HG03135 (cell line): ENCODE data around the gene MAPK10.
"Not testable (repeated sequence)": the region's sequence is repeated elsewhere in the genome, so short reads cannot be mapped to it uniquely, and the experiment has no call there.

Experiments used
- ATAC-seq: cut with Tn5 transposase; IDR thresholded peaks from one replicate; pipeline ENCODE4 v1.9.1; 2021; ENCODE audit warnings: mild to moderate bottlenecking, moderate library complexity; ENCODE audit not compliant: unreplicated experiment

The MAPK10 gene

DNA sequence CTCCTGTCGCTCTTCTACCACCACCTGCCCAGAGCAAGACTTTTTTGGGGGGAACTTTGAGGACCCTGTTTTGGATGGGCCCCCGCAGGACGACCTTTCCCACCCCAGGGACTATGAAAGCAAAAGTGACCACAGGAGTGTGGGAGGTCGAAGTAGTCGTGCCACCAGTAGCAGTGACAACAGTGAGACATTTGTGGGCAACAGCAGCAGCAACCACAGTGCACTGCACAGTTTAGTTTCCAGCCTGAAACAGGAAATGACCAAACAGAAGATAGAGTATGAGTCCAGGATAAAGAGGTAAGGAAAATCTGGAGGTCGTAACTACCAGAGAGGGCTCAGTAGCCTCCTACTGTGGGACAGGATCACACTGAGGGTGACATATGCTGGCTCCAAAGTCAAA, 364.5 kb downstream of the MAPK10 start:
- no peak for ATAC-seq

DNA sequence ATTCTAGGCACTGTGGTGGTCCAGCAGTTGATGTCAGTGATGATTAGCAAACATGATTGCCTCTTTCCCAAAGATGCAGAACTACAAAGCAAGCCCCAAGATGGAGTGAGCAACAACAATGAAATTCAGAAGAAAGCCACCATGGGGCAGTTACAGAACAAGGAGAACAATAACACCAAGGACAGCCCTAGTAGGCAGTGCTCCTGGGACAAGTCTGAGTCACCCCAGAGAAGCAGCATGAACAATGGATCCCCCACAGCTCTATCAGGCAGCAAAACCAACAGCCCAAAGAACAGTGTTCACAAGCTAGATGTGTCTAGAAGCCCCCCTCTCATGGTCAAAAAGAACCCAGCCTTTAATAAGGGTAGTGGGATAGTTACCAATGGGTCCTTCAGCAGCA, 365.3 kb downstream of the MAPK10 start:
- ATAC-seq, result no peak

DNA sequence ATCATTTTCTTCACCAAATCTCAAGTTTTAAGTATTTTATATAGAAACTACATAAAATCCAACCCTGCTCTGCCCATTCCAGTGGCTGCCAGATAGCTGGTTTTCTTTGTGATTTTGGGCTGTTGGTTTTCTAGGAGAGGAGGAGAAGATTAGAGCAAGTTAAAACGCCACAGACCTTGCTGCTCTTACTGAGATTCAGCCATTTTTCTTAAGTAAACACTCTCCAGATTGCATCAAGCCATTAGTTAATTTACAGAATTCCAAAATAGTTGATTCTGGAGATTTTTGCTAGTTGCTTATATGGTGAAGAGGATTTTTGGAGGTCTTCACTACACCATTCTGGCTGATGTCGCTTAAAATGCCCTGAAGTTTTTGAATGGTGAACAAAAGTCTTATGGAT, 366.2 kb downstream of the MAPK10 start:
- no peak for ATAC-seq

DNA sequence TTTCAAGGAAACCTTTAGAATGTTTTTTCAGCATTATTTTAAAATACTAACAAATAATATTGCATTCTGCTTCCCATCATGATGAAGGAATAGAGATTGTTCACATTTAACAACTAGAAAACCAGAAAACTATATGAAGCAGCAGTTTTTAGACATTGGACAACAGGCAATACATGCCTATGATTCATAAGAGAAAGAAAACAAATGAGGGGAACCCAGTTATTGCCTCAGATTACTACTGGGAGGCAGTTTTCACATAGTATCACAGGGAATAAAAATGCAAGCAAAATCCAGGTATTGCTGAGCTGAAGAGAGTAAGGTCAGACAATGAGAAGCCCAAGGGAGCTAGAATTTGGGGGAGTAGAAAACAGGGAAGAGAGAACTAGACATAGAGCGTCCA, 373.6 kb downstream of the MAPK10 start:
- no peak for ATAC-seq

DNA sequence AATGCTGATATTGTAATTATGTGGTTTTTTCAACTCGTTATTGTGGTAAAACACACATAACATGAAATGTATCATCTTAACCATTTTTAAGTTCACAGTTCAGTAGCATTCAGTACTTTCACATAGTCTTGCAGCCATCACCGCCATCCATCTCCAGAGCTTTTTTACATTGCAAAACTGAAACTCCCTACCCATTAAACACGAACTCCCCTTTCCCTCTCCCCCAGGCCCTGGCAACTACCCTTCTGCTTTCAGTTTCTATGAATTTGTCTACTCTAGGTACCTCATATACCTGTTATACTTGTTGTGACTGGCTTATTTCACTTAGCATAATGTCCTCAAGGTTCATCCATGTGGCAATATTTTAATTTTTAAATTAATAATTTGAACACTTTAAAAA, 380.6 kb downstream of the MAPK10 start:
- ATAC-seq, result peak; percentile 87

DNA sequence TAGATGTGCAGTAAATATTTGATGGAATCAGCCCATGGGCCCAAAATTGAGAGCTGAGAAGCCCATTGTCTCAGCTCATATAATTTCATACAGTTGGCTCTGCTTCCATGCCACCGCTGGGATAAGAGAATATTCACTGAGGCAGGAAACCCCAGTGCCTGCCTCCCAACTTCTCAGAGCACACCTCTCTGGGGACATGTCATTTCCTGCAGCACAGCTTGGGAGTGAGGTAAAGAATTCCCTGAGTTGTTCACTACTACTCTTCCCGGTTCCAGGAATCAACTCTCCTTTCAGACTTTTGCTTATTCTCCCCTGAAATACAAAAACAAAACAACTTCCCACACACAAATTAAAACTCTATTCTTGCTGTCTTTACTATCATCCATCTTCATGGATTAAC, 389.3 kb downstream of the MAPK10 start:
- no peak for ATAC-seq

DNA sequence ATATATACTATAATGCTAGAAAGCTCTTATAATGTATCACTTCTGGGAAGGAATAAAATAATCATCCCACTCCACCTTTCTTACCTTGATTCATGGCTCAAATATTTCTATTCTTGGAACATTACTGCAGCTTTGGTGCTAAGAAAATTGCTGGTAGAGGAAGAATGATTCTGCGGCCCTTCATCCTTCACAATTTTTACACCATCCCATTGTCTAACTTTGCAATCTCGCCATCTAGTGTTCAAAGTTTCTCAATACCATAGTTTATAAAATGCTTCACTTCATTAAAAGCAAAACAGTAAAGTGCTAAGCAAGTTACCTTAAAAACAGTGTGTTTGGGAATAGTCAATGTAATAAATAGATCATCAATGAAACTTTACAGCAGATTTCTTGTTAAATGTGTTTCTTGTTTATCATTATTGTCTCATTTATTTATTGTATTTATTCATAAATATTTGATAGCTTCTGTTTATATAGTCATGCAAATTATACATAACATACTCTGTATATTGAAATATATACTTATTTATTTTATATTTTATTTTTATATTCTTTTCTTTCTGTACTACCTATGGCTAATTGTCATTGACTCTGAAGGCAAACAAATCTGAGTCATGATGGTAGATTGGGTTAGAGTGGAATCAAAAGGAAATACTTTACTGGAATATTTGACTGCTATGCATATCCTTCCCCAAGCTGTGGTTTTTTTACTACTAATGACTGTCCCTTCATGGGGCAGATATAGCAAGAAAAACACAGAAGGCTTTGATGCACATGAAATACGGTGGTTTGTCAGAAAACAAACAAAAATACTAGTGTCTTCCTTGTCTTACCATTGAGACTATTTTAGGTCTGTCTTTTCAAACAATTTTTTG, 390.7 kb downstream of the MAPK10 start:
- ATAC-seq, result peak; percentile 58

DNA sequence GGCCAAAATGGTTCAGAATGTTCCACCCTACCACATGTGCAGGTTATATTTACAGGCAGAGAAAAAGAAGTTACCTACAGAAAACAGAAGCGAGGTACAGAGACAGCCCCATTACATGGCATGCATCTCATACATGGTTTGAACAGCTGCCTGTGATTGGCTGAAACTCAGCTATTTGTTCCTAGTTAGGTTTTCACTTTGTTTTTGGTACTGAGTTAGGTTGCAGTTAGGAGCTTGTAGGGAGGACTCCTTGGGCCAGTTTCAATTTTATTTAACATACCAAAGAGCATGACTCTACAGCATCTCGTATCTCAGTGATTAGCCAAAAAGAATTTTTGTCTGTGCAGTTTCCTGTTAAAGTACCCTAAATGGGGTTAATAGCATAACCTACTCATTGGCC, 392.0 kb downstream of the MAPK10 start:
- no peak for ATAC-seq

DNA sequence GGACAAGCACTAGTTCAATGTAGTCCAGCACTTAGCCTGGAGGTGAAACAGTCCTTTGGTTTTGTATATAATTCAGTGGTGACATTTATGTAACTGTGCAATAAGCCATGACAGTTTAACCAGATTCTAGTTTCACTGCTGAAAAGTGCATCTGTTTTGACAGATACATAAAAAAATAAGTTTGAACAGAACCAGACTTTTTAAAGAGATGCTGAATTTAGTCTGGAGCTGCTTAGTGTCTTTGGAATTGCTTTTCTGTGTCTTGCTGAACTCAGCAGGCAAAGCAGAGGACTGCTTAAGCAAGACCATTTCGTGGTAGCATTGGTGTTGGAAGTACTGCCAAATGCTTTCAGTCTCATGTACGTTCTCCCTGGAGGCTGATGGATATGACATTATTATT, 393.5 kb downstream of the MAPK10 start:
- ATAC-seq, result no peak

DNA sequence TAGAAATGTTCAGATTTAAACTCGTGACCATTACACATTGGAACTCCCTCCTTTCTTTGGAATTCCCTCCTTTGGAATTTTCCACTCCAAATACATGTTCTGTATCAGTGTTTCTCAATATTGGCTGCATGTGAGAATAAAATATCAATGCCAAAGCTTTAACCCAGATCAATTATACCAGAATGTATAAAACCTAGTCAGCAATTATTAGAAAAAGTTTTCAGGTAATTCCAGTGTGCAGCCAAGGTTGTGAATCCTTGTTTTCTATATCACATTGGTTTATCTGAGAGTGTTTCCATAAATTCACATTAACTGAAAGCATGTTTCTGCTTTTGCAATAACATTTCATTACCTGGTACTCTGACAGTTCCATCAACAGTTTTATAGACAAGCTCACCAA, 394.3 kb downstream of the MAPK10 start:
- no peak for ATAC-seq

DNA sequence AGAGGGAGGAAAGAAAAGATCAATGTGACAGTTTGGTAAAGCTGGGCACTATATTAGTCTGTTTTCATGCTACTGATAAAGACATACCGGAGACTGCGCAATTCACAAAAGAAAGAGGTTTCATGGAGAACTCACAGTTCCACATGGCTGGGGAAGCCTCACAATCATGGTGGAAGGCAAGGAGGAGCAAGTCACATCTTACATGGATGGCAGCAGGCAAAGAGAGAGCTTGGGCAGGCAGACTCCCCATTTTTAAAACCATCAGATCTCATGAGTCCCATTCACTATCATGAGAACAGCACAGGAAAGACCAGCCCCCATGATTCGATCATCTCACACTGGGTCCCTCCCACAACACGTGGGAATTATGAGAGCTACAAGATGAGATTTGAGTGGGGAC, 394.8 kb downstream of the MAPK10 start:
- ATAC-seq, result not testable (repeated sequence)

DNA sequence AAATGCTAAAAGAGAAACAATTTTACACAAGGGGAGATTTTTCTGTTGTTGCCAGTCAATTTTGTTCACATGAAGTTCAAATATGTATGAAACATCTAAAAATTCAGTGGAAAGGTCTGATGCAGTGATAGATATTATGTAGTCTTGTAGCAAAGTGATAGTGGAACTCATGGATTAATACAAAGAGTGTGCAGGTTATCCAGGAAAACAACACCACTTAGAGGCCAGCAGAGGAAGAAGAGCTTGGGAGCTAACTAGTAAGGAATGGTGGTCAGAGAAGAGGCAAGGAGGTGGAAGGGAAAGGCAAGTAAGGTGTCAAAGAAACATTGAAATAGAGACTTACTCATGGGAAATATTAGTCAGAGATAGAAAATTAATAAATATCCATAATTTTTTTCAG, 395.6 kb downstream of the MAPK10 start:
- ATAC-seq, result no peak

DNA sequence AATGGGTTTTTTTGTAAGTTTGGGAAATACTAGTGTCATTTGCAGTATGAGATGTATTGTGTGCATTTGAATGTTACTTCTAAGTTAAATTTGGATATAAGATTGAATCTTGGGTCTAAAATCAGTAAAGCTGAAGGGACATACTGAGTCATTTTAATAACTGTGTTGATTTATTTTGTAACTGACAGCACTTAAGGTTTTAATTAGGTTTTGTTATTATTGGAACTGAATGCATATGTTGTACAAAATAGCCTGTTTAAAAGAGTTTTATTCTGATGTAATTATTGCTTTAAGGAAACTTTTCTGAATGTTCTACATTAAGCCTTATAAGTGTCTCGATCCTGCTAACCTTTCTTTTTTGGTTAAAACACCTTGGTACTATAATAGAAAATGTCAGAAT, 396.6 kb downstream of the MAPK10 start:
- no peak for ATAC-seq

DNA sequence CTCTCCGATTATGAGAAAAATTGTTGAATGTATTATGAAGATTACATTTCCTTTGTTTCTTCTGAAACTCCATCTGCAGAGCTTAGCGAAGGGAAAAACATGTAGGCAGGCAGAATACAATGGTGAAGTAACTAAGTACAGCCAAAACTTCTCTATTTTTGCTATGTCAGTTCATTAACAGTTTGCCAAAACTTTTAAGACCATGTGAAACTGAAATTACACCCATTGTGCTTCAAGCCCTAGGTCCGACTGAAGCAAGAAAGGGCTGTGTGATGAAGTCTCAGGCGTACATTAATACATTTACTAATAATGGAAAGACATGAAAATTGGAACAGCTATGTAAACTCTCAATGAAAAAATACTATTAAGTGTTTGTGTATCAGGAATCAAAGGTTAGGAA, 398.0 kb downstream of the MAPK10 start:
- ATAC-seq, result no peak

DNA sequence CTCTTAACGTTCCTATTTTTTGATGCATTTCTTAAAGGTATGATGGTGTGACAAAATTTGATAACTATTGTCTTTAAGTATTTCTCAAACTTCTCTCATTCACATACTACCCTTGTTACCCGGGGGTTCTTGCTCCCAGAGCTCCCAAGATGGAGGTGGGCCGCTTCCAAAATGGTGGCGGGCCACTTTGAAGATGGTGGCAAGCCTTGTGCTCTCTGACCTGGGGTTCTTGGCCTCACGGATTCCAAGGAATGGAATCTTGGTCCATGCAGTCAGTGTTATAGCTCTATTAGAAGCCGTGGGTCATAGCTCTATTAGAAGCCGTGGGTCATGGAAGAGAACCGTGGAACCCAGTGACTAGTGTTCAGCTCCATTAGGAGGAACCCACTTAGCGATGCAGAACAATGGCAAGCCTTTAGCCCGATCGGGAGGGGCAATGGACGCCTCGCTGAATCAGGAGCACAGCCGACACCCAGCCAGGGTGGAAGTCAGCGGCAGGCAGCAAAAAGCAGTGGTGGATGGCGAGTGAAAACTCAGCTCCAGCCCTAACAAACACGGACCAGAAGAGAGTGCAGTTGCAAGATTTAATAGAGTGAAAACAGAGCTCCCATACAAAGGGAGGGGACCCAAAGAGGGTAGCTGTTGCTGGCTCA, 403.4 kb downstream of the MAPK10 start:
- no peak for ATAC-seq

DNA sequence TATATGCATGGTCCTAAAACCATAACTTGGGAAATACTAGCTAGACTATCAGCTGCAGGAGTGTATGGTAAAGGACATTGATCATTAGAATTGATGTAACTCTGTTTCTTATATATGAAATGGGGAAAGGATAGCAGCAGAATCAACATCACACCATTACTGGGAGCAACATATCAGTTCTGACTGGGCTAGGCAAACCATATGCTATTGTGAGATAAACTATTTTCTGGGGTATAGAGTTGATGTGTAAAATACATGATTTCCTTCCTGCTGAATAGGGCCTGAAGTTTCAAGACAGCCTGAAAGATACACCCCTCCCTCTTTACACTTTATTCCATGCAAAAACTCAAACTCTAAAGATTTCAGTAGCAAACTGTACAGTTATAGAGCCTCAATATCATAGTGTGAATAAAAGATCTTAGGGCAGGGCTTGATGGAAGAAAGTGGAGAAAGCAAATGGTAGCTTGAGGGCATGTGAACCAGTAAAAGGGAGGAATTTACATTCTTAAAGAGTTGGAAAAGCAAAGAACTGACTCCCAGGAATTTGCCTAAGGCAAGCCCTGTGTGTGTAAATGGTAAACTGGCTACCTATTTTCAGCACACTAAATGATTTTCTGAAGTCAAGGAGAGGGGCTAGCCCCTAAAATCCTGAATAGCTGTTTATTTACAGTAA, 404.1 kb downstream of the MAPK10 start:
- no peak for ATAC-seq

DNA sequence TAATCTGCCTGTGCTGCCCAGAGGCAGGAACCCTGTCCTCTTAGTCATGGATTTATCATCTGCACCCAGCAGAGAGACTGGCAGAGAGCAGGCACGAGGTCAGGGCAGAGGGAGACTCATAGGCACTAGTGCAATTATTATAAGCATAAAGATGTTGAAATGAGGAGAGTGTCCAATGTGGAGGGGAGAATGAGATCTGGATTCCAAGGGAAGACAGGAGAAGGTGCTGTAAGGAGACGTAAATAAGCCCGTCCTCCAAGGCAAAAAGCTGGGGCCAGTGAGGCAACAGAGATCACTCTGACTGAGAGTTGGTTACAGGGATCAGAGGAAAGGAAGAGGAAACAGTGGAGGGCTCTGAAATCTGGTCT, 406.2 kb downstream of the MAPK10 start:
- ATAC-seq, result no peak

DNA sequence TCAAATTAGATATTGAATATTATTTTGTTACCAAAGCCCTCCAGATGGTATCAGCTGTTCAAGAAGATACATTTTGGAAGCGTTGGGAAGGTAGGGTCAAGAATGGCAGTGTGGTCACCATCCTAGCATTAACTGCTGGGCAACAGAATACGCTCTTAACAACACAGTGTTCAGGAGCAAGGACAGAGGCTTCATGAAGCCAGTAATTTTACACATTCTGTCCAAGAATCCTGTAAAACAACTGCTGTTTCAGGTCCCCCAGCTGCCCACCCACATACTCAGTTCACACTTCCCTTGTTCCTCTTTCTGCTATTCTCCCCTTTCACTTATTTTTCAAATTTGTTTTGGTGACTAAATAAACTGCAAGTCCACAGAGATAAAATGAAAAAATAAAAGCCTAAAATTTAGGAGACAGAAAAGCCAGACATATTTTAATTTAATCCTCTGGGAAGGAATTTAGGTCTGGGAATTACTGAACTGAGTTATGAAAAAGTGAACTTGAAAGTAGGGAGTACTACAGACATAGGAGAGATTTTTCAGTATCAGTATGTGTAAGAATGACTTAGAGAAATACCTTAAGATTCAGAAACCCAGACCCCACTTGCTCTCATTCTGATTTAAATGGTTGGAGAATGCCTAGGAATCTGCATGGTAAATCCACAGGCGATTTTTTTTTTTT, 406.7 kb downstream of the MAPK10 start:
- no peak for ATAC-seq

DNA sequence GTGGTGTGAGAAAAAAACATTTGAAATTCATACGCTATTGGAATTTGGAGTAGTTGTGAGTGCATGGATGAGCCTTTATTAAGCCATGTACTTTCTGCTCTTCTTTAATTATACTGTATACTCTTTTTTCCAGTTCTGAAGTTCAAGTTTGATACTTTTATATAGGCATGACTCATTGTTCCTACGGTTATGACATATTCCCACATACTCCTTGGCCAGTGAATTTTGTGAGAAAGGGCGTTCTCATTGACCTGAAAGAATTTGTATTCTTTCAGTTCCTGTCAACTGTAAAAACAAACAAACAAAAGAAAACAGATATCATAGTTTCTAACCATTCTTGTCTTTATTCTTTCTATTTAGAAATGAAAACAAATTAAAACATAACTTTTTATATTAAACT, 407.3 kb downstream of the MAPK10 start:
- ATAC-seq, result no peak

DNA sequence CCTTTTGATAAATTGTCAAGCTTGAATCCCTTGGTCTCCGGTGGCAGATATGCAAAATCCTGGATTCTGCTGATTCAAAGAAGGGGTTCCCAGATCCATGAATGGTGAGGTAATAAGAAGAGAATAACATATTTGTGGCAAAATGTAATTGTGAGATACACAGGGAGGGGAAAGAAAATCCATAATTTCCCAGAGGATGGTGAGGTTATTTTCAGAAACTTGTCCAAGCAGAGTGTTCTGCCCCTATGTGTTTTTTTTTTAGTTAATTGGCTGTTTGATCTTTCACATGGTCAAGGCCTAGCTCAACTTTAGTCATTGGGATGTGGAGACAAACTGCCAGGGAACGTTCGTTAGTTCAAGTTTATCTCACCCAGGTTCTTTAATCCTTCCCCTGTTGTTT, 408.8 kb downstream of the MAPK10 start:
- no peak for ATAC-seq

DNA sequence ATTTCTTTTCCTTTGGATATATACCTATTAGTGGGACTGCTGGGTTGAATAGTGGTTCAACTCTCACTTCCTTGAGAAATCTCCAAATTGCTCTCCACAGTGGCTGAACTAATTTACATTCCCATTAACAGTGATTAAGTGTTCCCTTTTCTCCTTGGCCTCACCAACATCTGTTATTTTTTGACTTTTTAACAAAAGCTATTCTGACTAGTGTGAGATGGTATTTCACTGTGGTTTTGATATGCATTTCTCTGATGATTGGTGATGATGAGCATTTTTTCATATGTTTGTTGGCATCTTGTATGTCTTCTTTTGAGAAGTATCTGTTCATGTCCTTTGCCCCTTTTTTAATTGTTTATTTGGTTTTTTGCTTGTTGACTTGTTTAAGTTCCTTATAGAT, 413.0 kb downstream of the MAPK10 start:
- no peak for ATAC-seq

DNA sequence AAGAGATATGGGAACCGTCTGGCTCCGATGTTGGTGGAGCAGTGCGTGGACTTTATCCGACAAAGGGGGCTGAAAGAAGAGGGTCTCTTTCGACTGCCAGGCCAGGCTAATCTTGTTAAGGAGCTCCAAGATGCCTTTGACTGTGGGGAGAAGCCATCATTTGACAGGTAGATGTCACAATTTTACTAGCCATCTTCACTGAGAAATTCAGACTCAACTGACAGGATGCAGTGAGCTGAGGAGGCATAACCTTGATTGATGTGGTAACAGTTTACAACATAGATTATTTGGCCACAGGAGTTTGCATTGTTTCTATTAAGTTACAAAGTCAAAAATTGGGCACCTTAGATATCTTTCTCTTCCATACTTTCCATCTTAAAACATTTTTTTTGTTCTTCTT, 417.7 kb downstream of the MAPK10 start:
- ATAC-seq, result no peak
